HG03565 (cell line): ENCODE data around the gene PRELID2.
"Not testable (repeated sequence)": the region's sequence is repeated elsewhere in the genome, so short reads cannot be mapped to it uniquely, and the experiment has no call there.

ENCODE experiments used
- ATAC-seq: cut with Tn5 transposase; IDR thresholded peaks from one replicate; pipeline ENCODE4 v1.9.1; 2021; ENCODE audit warnings: mild to moderate bottlenecking, moderate library complexity; ENCODE audit not compliant: unreplicated experiment

Gene PRELID2

DNA sequence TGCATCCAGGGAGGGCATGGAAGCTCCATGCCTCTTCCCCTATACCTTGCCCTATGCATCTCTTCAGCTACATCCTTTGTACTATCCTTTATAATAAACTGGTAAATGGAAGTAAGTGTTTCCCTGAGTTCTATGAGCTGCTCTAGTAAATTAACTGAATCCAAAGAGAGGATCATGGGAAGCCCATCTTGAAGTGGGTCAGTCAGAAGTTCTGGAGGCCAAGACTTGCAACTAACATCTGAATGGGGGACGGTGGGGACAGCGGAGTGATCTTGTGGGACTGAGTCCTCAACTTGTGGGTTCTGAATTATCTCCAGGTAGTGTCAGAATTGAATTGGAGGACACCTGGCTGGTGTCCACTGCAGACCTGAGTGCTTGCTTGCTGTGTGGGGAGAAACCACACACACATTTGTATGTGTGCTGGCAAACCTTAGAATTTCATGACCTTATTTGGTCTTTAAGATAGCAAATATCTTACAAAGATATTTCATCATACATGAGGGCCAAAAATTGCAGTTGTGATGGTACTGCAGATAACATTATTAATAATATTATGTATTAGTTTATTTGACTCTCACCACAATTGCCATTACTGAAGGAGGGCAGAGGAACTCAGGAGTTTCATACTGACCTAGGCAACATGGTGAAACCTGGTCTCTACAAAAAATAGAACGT, 5.5 kb upstream of the PRELID2 start:
- no peak for ATAC-seq

DNA sequence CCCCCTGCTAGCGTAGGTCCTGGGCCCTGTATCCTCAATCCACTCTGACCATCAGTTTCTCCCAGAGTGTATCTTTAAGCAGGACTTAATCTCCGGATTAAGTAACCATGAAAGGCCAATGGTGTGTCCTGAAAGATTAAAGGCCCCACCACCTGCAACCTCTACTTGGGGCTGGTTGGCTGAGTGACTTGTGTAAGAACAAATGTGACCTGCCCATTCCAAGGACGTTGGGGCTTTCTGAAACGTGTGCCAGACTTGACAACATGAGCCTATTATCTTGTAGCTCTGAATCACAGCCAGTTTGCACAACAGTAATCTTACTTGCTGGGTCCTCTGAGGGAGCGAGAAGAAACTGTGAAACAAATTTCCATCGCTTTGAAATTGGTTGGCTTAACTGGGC, 3.1 kb upstream of the PRELID2 start:
- no peak for ATAC-seq

- ATAC-seq, result not testable (repeated sequence)
Measured at GRCh38 chr5:145836241-145836640, 1.1 kb upstream of the PRELID2 start.

- no peak for ATAC-seq
Measured at GRCh38 chr5:145835848-145836239, 702 bp upstream of the PRELID2 start.

- no peak for ATAC-seq
Measured at GRCh38 chr5:145834554-145834916, 607 bp downstream of the PRELID2 start.

DNA sequence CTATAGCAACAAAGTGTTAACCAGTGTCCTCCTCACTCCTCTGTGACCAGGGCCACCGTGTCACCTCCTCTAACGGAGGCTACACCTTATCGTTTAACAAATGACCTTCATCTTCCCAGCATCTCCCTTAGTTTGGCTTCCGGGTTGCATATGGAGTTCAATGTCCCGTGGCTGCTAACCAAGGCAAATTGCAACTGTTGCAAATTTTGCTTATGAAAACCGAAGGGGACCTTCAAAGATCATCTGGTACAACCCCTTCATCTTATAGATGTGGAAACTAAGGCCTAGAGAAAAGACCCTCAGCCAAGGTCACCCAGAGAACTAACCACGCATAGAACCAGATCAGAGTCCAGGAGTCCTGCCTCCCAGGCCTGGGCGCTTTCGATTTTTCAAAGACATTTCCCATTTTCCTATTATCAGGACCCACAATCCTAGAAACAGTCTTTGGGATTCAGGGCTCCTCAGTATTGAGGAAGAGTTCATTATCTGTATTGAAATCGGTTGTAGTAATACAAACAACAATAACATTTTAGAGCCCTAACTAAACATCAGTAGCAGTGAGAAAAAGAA, 1.4 kb downstream of the PRELID2 start:
- no peak for ATAC-seq

GRCh38 chr5:145830594-145830993, 4.5 kb downstream of the PRELID2 start:
- no peak for ATAC-seq

DNA sequence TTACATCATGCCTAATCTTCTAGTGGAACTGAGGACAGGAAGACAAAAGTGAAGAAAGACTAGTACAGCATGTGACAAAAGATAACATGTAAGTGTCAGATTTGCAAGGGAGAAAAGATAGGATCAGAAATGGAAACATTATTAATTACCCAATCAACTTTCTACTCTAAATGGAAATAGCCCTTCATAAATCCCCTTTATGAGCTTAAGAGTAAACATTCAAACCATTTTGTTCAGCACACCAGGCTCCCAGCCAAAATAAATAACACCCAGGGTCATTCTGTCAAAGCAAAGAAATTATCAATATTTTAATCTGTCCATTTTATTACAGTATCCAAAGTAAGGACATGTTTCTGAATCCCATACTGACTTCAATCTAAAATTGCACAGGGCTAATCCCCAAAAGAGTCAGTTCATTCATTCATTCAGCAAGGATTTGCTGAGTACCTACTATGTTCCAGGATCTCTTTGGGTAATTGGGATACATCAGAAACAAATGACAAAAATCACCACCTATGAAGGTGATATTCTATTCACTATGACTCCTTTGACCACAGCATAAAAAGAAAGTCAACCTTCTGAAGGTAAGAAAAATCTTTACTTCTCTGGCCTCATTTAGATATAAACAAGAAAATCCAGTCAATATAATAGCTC, 5.3 kb downstream of the PRELID2 start:
- ATAC-seq, result no peak

DNA sequence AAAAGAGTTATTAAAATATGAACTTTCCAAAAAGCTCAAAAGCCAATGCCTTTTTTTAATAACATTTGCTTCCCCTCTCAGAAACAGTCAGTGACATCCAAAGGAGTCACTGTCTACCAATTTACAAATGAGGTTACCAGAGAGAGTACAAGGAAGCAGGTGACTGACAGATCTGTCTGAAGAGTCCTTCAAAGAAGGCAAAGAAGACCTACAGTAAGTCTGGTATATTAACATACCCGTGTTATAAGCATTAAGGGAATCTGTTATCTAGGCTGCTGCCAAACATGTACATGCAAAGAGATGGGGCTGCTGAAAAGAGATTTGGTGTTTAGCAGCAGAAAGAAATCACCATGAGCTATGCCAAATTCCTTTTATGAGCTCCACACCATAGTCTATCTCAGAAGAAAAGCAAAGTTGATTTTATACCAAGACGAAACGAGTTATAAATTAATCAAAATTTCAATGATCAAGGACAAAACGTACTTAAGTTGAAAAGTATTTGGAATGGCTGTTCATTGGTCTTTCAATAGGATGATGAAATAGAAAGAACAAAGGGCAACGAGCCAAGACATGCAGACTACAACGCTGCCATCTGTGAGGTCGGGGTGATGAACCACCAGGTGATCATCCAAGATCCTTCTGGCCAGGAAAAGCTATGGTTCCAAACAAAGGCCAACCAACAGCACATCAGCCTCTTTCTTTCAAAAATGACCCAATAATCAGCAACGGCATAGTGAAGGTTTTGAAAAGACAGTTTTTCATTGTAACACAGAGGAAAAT, 8.1 kb downstream of the PRELID2 start:
- no peak for ATAC-seq

DNA sequence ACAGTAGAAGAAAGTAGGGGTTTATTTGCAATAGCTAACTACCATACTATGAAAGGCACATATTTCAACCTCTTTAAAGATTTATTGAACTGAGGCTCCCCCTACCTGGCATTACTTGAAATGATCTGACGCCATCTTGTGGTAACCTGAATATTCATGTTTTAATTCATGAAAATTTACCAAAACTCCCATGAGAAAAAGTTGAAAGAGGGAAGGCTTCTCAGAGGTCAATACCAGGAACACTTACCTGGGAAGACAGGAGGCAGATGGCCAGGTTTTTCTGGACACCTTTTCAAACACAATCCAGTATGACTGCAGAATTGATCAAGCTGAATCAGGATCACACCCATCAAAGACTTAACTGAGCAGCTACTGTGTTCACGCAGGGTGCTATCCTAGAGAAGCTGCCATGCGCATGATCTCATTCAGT, 9.4 kb downstream of the PRELID2 start:
- ATAC-seq, result no peak

DNA sequence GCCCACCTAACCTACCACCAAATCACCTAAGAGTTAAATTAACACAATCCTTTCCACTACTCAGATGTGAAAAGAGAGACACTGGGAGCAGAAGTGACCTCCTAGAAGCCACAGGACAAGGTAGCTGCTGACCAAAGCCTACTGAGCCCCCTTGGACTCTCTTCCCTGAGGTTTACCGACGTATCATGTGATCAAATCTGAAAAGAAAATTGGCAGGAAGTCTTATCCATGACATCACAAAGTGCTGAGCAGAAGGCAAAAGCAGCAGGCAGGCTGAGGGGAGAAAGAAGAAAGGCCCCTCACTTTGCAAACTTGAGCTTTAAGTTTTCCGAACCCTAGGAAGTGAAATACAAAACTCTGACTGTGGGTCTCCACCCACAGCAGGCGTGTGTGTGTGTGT, 11.1 kb downstream of the PRELID2 start:
- ATAC-seq, result no peak

DNA sequence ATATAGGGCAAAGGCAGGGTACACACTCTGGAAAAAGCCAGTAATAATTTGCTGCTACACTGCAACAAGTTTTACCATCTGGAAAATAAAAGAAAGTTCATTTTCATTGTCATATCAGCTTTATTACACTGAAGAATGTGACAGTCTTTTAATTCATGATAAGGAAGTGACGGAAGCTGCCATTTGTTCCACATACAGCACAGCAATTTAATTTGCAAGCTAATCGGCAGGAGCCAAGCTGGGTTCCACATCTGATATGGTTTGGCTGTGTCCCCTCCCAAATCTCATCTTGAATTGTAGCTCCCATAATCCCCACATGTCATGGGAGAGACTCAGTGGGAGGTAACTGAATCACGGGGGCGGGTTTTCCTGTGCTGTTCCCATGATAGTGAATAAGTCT, 16.5 kb downstream of the PRELID2 start:
- ATAC-seq, result no peak

- no peak for ATAC-seq
Measured at GRCh38 chr5:145812877-145813276, 22.3 kb downstream of the PRELID2 start.

GRCh38 chr5:145811834-145812625, 23.1 kb downstream of the PRELID2 start:
- no peak for ATAC-seq

- ATAC-seq, result no peak
Measured at GRCh38 chr5:145806923-145807322, 28.2 kb downstream of the PRELID2 start.

DNA sequence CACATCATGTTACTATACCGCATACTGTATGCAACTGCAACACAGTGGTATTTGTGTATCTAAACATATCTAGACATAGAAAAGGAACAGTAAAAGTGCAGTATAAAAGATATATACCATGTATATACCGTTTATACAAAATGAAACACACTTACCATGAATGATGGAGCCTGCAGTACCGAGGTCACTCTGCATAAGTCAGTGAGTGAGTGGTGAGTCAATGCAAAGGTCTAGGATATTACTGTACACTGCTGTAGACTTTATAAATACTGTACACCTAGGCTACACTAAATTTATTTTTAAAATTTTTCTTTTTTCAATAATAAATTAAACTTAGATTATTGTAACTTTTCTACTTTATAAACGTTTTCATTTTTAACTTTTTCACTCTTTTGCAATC, 29.3 kb downstream of the PRELID2 start:
- no peak for ATAC-seq

DNA sequence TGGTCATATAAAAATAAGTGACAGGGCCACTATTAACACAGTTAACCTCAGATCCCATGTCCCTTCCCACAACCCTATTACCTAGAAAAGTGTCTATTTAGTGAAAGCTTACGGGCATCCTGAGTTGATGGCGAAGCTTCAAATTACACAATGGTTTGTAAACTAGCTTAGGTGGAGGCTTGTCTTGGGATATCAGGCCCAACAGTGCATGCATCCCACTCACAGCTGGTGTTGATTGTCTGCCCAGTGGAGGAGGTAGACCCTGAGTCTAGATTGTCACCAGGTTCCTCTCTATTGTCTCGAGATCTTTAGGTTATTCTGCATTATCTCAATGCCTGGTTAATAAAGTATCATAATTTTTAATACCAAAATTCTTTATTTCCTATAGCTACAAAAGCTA, 30.4 kb downstream of the PRELID2 start:
- no peak for ATAC-seq

DNA sequence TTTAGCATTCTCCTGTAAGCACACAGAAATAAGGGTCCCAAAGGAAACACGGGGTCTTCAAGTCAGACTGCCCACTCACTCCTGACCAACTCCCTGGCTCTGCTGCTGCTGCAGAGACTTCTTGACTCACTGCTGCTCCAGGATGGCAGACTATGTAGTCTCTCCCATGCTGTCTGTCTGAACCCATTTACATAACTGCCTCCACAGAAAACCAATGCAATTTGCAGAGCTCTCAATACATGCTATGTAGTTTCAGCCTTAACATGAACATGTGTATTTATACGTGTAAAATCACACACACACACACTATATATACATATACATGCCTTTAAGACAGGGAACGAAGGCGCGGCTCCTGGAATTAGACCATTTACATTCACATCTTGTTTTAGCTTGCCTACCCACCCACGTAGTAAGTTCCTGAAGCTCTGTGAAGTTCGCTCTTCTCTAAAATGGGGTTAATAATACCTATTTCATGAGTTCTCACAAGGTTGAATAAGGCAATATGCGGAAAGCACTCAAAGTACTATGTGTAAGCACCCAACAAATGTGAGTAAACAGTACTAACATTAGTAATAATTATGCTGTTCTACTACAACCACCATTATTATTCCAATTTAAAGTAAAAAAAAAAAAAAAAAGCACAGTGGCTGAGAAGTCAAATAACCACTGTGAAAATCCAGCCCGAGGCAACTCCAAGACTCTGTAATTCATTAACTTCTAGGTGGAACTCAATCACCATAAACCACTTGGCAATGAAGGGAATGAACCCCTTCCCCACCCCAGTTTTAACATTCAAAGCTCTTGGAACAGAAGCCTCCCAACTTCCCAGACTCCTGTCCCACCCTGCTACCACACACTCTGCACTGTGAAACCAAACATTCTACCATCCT, 31.8 kb downstream of the PRELID2 start:
- ATAC-seq, result no peak

DNA sequence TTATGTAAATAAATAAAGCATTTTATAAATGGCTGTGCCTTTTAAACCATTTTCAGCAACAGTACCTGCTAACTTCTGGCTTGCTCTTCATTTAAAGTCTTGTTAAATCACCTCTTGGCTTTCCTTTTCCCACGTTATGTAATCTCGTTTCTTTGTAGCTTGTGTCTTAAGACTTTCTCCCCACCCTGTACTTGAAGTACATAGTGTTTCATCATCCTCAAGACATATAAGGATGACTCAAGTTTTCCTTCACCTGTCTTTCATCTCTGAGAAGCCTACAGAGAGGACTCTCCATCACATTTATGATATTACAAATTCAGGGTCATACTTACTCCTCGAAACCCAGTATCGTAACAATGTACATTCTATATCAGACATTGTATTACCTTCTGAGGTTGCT, 33.9 kb downstream of the PRELID2 start:
- no peak for ATAC-seq

GRCh38 chr5:145800181-145800580, 35.0 kb downstream of the PRELID2 start:
- ATAC-seq, result no peak
